Esophagus muscularis mucosa (tissue), 4 donors: ENCODE measurements around the gene DCLRE1C.

Source experiments
- EP300 ChIP-seq: sonication (generic); formaldehyde crosslinking; IDR thresholded peaks from one replicate; pipeline ENCODE4 v1.6.1; 2017; ENCODE audit warnings: antibody characterized with exemption
- POLR2A ChIP-seq: fragments of 450-650 bp; IDR thresholded peaks from one replicate; pipeline ENCODE4 v1.6.1; 2017; ENCODE audit warnings: antibody characterized with exemption, moderate library complexity, mild to moderate bottlenecking, low read depth
- TF ChIP-seq, protein P1 (sequence below), 3 experiments: fragments of 200-600 bp in 2 of 3; fragments of 450-650 bp in 1 of 3; sonication (generic) in 2 of 3; IDR thresholded peaks; one replicate each; pipeline ENCODE4 v1.5.1; 2017 to 2019; ENCODE audit warnings: antibody characterized with exemption in 3 of 3, mild to moderate bottlenecking in 2 of 3, moderate library complexity in 1 of 3

DNA sequence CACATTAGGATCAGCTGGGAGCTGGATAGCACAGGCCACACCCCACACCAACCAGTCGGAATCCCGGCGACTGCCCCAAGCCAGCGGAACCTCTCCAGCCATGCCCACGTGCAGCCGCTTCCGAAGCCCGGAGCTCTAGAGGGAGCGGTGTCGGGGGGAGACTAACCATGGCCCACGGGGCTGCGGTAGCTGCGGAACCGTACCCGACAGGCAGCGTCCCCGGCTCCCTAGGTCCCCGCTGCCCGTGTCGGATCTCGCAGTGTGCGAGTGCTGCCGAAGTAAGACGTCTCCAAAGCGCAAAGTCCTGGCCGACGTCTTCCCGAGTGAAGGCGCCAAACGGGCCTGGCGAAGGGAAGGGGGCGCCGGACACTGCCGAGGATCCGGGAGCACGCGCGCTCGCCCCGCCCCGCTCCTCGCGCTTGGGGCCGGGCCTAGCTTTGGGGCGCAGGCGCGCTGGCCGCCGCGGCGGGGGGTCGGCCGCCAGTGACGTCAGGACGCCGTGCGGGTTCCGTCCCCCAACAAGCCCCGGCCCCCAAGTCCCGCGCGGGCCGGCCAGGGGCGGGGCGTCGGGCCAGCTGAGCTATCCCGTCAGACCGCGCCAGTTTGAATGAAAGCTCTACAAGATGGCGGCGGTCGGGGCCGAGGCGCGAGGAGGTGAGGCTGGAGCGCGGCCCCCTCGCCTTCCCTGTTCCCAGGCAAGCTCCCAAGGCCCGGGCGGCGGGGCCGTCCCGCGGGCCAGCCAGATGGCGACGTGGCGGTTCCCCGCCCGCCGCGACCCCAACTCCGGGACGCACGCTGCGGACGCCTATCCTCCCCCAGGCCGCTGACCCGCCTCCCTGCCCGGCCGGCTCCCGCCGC, 75.4 kb downstream of the DCLRE1C start, which contains the start of gene SUV39H2:
- TF ChIP-seq, protein P1, sequence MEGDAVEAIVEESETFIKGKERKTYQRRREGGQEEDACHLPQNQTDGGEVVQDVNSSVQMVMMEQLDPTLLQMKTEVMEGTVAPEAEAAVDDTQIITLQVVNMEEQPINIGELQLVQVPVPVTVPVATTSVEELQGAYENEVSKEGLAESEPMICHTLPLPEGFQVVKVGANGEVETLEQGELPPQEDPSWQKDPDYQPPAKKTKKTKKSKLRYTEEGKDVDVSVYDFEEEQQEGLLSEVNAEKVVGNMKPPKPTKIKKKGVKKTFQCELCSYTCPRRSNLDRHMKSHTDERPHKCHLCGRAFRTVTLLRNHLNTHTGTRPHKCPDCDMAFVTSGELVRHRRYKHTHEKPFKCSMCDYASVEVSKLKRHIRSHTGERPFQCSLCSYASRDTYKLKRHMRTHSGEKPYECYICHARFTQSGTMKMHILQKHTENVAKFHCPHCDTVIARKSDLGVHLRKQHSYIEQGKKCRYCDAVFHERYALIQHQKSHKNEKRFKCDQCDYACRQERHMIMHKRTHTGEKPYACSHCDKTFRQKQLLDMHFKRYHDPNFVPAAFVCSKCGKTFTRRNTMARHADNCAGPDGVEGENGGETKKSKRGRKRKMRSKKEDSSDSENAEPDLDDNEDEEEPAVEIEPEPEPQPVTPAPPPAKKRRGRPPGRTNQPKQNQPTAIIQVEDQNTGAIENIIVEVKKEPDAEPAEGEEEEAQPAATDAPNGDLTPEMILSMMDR (IDR thresholded peaks at IDR 0.05): peak in 1 of 3 experiments; percentile 13
- TF ChIP-seq POLR2A: peak; percentile 71
- no peak for TF ChIP-seq EP300
